PFSK-1 (cell line): ENCODE data around the gene USP48.

Experiments used
- POLR2AphosphoS5 ChIP-seq: IDR thresholded peaks from 2 replicates; pipeline ENCODE4 v1.6.1; 2012; ENCODE audit warnings: low read depth, mild to moderate bottlenecking, control low read depth, low read length, moderate library complexity
- TF ChIP-seq, protein P1 (sequence below), 2 experiments: IDR thresholded peaks; 2 replicates each; pipeline versions ENCODE4 v1.6.1 to v1.8.0; 2011 to 2012; ENCODE audit warnings: low read depth in 2 of 2, low read length in 2 of 2, control low read depth in 1 of 2, inconsistent platforms in 1 of 2, mild to moderate bottlenecking in 1 of 2, moderate library complexity in 1 of 2; ENCODE audit not compliant: insufficient read depth in 1 of 2

- TF ChIP-seq POLR2AphosphoS5 = no peak
- TF ChIP-seq, protein P1, sequence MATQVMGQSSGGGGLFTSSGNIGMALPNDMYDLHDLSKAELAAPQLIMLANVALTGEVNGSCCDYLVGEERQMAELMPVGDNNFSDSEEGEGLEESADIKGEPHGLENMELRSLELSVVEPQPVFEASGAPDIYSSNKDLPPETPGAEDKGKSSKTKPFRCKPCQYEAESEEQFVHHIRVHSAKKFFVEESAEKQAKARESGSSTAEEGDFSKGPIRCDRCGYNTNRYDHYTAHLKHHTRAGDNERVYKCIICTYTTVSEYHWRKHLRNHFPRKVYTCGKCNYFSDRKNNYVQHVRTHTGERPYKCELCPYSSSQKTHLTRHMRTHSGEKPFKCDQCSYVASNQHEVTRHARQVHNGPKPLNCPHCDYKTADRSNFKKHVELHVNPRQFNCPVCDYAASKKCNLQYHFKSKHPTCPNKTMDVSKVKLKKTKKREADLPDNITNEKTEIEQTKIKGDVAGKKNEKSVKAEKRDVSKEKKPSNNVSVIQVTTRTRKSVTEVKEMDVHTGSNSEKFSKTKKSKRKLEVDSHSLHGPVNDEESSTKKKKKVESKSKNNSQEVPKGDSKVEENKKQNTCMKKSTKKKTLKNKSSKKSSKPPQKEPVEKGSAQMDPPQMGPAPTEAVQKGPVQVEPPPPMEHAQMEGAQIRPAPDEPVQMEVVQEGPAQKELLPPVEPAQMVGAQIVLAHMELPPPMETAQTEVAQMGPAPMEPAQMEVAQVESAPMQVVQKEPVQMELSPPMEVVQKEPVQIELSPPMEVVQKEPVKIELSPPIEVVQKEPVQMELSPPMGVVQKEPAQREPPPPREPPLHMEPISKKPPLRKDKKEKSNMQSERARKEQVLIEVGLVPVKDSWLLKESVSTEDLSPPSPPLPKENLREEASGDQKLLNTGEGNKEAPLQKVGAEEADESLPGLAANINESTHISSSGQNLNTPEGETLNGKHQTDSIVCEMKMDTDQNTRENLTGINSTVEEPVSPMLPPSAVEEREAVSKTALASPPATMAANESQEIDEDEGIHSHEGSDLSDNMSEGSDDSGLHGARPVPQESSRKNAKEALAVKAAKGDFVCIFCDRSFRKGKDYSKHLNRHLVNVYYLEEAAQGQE (IDR thresholded peaks at IDR 0.05; ENCODE audit: insufficient read depth in 1 of 2, low read depth in 2 of 2, low read length in 2 of 2) = no peak
These were observed 153.0 kb downstream of the USP48 start for GRCh38 chr1:21629971-21630370.
